H9 (cell line): Measurements from ENCODE around the gene JAG1. TPM values are rescaled to one million over a fixed set of nuclear protein-coding genes. Genes with fewer than 3 reads are reported as not detected.
A peak's percentile ranks its signal among the peaks of the same experiment; 100 is the strongest.

Source experiments
- DNase-seq: peaks from one replicate; pipeline ENCODE4 v3.0.0-alpha.2; 2017
- H2AFZ ChIP-seq: one replicate; pipeline ENCODE4 v1.6.1; 2013; ENCODE audit warnings: mild to moderate bottlenecking, low read length, control low read depth, moderate library complexity
- H2AK5ac ChIP-seq: 2 replicates; pipeline ENCODE4 v1.6.1; 2013; ENCODE audit warnings: low read length, control low read depth, mixed read lengths; ENCODE audit not compliant: insufficient read length
- H2BK120ac ChIP-seq: one replicate; pipeline ENCODE4 v1.6.1; 2013; ENCODE audit warnings: low read depth, mild to moderate bottlenecking, low read length, control low read depth, inconsistent platforms; ENCODE audit not compliant: poor library complexity, severe bottlenecking
- H2BK12ac ChIP-seq: 2 replicates; pipeline ENCODE4 v1.6.1; 2013; ENCODE audit warnings: low read length, control low read depth, mixed read lengths, low read depth; ENCODE audit not compliant: insufficient read length
- H2BK15ac ChIP-seq: 2 replicates; pipeline ENCODE4 v1.6.1; 2013; ENCODE audit warnings: low read depth, low read length, control low read depth
- H2BK20ac ChIP-seq: one replicate; pipeline ENCODE4 v1.6.1; 2013; ENCODE audit warnings: low read depth, mild to moderate bottlenecking, low read length, control low read depth, inconsistent platforms; ENCODE audit not compliant: poor library complexity, severe bottlenecking
- H2BK5ac ChIP-seq: 2 replicates; pipeline ENCODE4 v1.6.1; 2013; ENCODE audit warnings: low read length, control low read depth, mixed read lengths; ENCODE audit not compliant: insufficient read length
- H3K14ac ChIP-seq: 2 replicates; pipeline ENCODE4 v1.6.1; 2013; ENCODE audit warnings: low read length, control low read depth; ENCODE audit not compliant: insufficient read depth
- H3K18ac ChIP-seq: 2 replicates; pipeline ENCODE4 v1.6.1; 2013; ENCODE audit warnings: low read depth, mild to moderate bottlenecking, mixed read lengths, low read length, control low read depth; ENCODE audit not compliant: insufficient read length
- H3K23ac ChIP-seq: 2 replicates; pipeline ENCODE4 v1.6.1; 2013; ENCODE audit warnings: low read length, control low read depth, mixed read lengths, low read depth; ENCODE audit not compliant: insufficient read length
- H3K23me2 ChIP-seq: 2 replicates; pipeline ENCODE4 v1.6.1; 2013; ENCODE audit warnings: low read depth, mild to moderate bottlenecking, mixed read lengths, low read length, control low read depth; ENCODE audit not compliant: insufficient read length, poor library complexity, severe bottlenecking
- H3K27ac ChIP-seq: 2 replicates; pipeline ENCODE4 v1.5.1; 2013; ENCODE audit warnings: low read length, control low read depth, mixed read lengths, low read depth; ENCODE audit not compliant: insufficient read length
- H3K27me3 ChIP-seq: 2 replicates; pipeline ENCODE4 v1.6.1; 2013; ENCODE audit warnings: low read length, control low read depth, inconsistent platforms; ENCODE audit not compliant: insufficient read depth
- H3K4ac ChIP-seq: 2 replicates; pipeline ENCODE4 v1.6.1; 2013; ENCODE audit warnings: low read depth, mild to moderate bottlenecking, control low read depth, inconsistent platforms, low read length, moderate library complexity
- H3K4me1 ChIP-seq: 2 replicates; pipeline ENCODE4 v1.6.1; 2013; ENCODE audit warnings: low read length, control low read depth, inconsistent platforms; ENCODE audit not compliant: insufficient read depth
- H3K4me2 ChIP-seq: 2 replicates; pipeline ENCODE4 v1.6.1; 2013; ENCODE audit warnings: low read length, control low read depth, mixed read lengths; ENCODE audit not compliant: insufficient read length, insufficient read depth
- H3K56ac ChIP-seq: 2 replicates; pipeline ENCODE4 v1.6.1; 2013; ENCODE audit warnings: low read depth, mild to moderate bottlenecking, mixed read lengths, low read length, control low read depth; ENCODE audit not compliant: insufficient read length
- H3K79me1 ChIP-seq: 2 replicates; pipeline ENCODE4 v1.6.1; 2013; ENCODE audit warnings: low read depth, mild to moderate bottlenecking, moderate library complexity, low read length, control low read depth, inconsistent platforms; ENCODE audit not compliant: insufficient read depth, poor library complexity, severe bottlenecking
- H3K79me2 ChIP-seq: 2 replicates; pipeline ENCODE4 v1.6.1; 2013; ENCODE audit warnings: low read length, control low read depth, inconsistent platforms; ENCODE audit not compliant: insufficient read depth
- H3K9ac ChIP-seq: 2 replicates; pipeline ENCODE4 v1.6.1; 2013; ENCODE audit warnings: low read length, control low read depth, mixed read lengths; ENCODE audit not compliant: insufficient read length; ENCODE audit errors: extremely low read depth
- H3K9me3 ChIP-seq: one replicate; pipeline ENCODE4 v1.6.1; 2013; ENCODE audit warnings: low read depth, low read length, inconsistent platforms; ENCODE audit not compliant: control insufficient read depth
- H3T11ph ChIP-seq: one replicate; pipeline ENCODE4 v1.6.1; 2013; ENCODE audit warnings: mild to moderate bottlenecking, low read length, control low read depth, inconsistent platforms
- H4K20me1 ChIP-seq: one replicate; pipeline ENCODE4 v1.6.1; 2013; ENCODE audit not compliant: control insufficient read depth, insufficient read length, insufficient read depth
- H4K5ac ChIP-seq: 2 replicates; pipeline ENCODE4 v1.6.1; 2013; ENCODE audit warnings: low read depth, mild to moderate bottlenecking, mixed read lengths, low read length, control low read depth; ENCODE audit not compliant: insufficient read length
- H4K8ac ChIP-seq: replicated peaks from 2 replicates; pipeline ENCODE4 v1.6.1; 2013; ENCODE audit warnings: low read length, control low read depth, mixed read lengths, low read depth; ENCODE audit not compliant: insufficient read length
- H4K91ac ChIP-seq: 2 replicates; pipeline ENCODE4 v1.6.1; 2013; ENCODE audit warnings: low read depth, mild to moderate bottlenecking, moderate library complexity, mixed read lengths, low read length, control low read depth; ENCODE audit not compliant: insufficient read length
- H3K27ac Mint-ChIP-seq, 3 experiments: 2 replicates in 2 of 3; 3 replicates in 1 of 3; pipeline ENCODE4 v1.8.0; 2020 to 2021; ENCODE audit warnings: mixed read lengths in 3 of 3, mild to moderate bottlenecking in 1 of 3, moderate library complexity in 1 of 3
- H3K27me3 Mint-ChIP-seq: 2 replicates; pipeline ENCODE4 v1.8.0; 2021; ENCODE audit warnings: low read depth, mild to moderate bottlenecking, moderate library complexity, mixed read lengths
- H3K36me3 Mint-ChIP-seq, 3 experiments: 2 replicates in 2 of 3; 3 replicates in 1 of 3; pipeline ENCODE4 v1.8.0; 2020 to 2021; ENCODE audit warnings: low read depth in 3 of 3, mixed read lengths in 3 of 3; ENCODE audit not compliant: insufficient read depth in 1 of 3
- H3K4me1 Mint-ChIP-seq, 2 experiments: 2 replicates each; pipeline ENCODE4 v1.8.0; 2020; ENCODE audit warnings: mixed read lengths in 2 of 2
- H3K4me3 Mint-ChIP-seq, 2 experiments: 2 replicates in 1 of 2; 3 replicates in 1 of 2; pipeline ENCODE4 v1.8.0; 2020 to 2021; ENCODE audit warnings: mild to moderate bottlenecking in 2 of 2, mixed read lengths in 2 of 2, moderate library complexity in 1 of 2
- H3K9me3 Mint-ChIP-seq, 2 experiments: 2 replicates in 1 of 2; 3 replicates in 1 of 2; pipeline ENCODE4 v1.8.0; 2020; ENCODE audit warnings: mild to moderate bottlenecking in 2 of 2, mixed read lengths in 2 of 2, moderate library complexity in 1 of 2
- CTCF ChIP-seq: fragments of 200-600 bp; sonication (generic); conservative IDR thresholded peaks from 3 replicates; pipeline ENCODE4 v1.8.0; 2021; ENCODE audit warnings: antibody characterized with exemption, mild to moderate bottlenecking
- WGBS: extraction: QIAGEN DNeasy Blood & Tissue Kit; methylation state at CpG from one replicate; pipeline ENCODE4 v1.1.7; 2013; ENCODE audit warnings: missing lambda C conversion rate, low lambda C conversion rate, mixed read lengths; ENCODE audit not compliant: insufficient read length; ENCODE audit errors: extremely low coverage; 5-methylcytosine and 5-hydroxymethylcytosine counted together
- total RNA-seq: library from RNA; stranded (reverse); gene quantifications from 2 replicates; pipeline ENCODE4 v1.2.1, GENCODE V29; 2021

Gene JAG1
- total RNA-seq, 1 experiment from 2014 or later: 58.1 TPM

GRCh38 chr20:10658051-10658823 is 15.6 kb downstream of the JAG1 start:
- Mint-ChIP-seq H3K27ac (peak overlapping the region in 2 of 3 experiments; percentile 44 to 60; a peak in 5 of 7 replicates), H3K27me3 (no peaks in the 10 kb centered on the region; the same call in 1 of the 2 replicates), H3K4me3 (no peak overlapping the region), H3K4me1 (peaks cover 73 to 80% of the 10 kb centered on the region in 2 experiments), H3K36me3 (peaks cover 62 to 91% (median 81%) of the 10 kb centered on the region in 3 experiments), H3K9me3 (no peaks in the 10 kb centered on the region)
- Histone ChIP-seq H3K9ac (no peak overlapping the region), H2AFZ (no peak overlapping the region), H3K79me1 (peaks cover 4% of the 10 kb centered on the region), H3K9me3 (no peaks in the 10 kb centered on the region), H3K27ac (no peak overlapping the region), H2BK12ac (no peak overlapping the region), H3K4me2 (no peak overlapping the region), H3K18ac (no peak overlapping the region), H3K14ac (no peak overlapping the region), H4K5ac (no peak overlapping the region), H3K27me3 (no peaks in the 10 kb centered on the region), H3K79me2 (peaks cover 3% of the 10 kb centered on the region; the same call in 1 of the 2 replicates), H2BK15ac (no peak overlapping the region), H2AK5ac (no peak overlapping the region), H4K8ac (no peak overlapping the region), H3K56ac (no peak overlapping the region), H3K4me1 (peaks cover 19% of the 10 kb centered on the region; the same call in 1 of the 2 replicates), H2BK5ac (no peak overlapping the region), H3K23ac (no peak overlapping the region), H2BK120ac (no peak overlapping the region), H3T11ph (no peak overlapping the region), H2BK20ac (no peak overlapping the region), H3K23me2 (no peaks in the 10 kb centered on the region), H3K4ac (no peak overlapping the region), H4K20me1 (no peaks in the 10 kb centered on the region), H4K91ac (no peak overlapping the region)
- no peak for TF ChIP-seq CTCF
- no peak for DNase-seq
- no CpG with 5 or more reads among the region's 13 CpGs for WGBS
